HEK293 (cell line): ENCODE results near the gene SLC47A2.

ENCODE experiments used
- CTCF ChIA-PET: fragments of 350-600 bp; formaldehyde crosslinking; extraction: SDS; loops from one replicate; lab custom pipeline; 2021; ENCODE audit warnings: antibody characterized with exemption; lab: Yijun Ruan, JAX
- POLR2A ChIA-PET: fragments of 300-600 bp; formaldehyde crosslinking; extraction: SDS; loops from one replicate; lab custom pipeline; 2020; ENCODE audit warnings: antibody characterized with exemption, inconsistent platforms; lab: Yijun Ruan, JAX
- H3K27ac ChIP-seq: fragments of 200-500 bp; sonication (Bioruptor generic); 2 replicates; pipeline ENCODE4 v1.5.1; 2014; ENCODE audit warnings: low read depth, low read length, control low read depth, inconsistent platforms; ENCODE audit errors: extremely low read depth
- H3K36me3 ChIP-seq, 2 experiments: fragments of 200-500 bp in 1 of 2; sonication (Bioruptor generic) in 1 of 2; 1 replicate in 1 of 2; 2 replicates in 1 of 2; pipeline ENCODE4 v1.5.1; 2014 to 2017; ENCODE audit warnings: inconsistent platforms in 2 of 2, low read length in 2 of 2; ENCODE audit not compliant: control insufficient read depth in 2 of 2, insufficient read depth in 1 of 2
- H3K4me1 ChIP-seq: fragments of 200-500 bp; sonication (Bioruptor generic); 2 replicates; pipeline ENCODE4 v1.5.1; 2014; ENCODE audit warnings: mild to moderate bottlenecking, low read length, inconsistent platforms; ENCODE audit not compliant: control insufficient read depth, insufficient read depth
- H3K4me3 ChIP-seq: 2 replicates; pipeline ENCODE4 v1.5.1; 2011; ENCODE audit warnings: low read depth, mild to moderate bottlenecking, control low read depth, low read length, moderate library complexity
- H3K9me3 ChIP-seq: fragments of 200-500 bp; sonication (Bioruptor generic); 2 replicates; pipeline ENCODE4 v1.5.1; 2014; ENCODE audit warnings: low read depth, low read length, inconsistent platforms; ENCODE audit not compliant: control insufficient read depth, insufficient read depth
- BCL11A ChIP-seq: fragments of 450-650 bp; formaldehyde crosslinking; IDR thresholded peaks from 2 replicates; pipeline ENCODE4 v1.5.1; 2016; ENCODE audit warnings: low read depth, missing biosample characterization, missing genetic modification characterization
- GLI2 ChIP-seq: fragments of 450-650 bp; formaldehyde crosslinking; IDR thresholded peaks from 2 replicates; pipeline ENCODE4; 2017; ENCODE audit warnings: missing biosample characterization, missing genetic modification characterization, low read depth, borderline replicate concordance
- HOXD13 ChIP-seq: sonication (generic); formaldehyde crosslinking; IDR thresholded peaks from 2 replicates; pipeline ENCODE4 v1.8.0; 2022; ENCODE audit warnings: missing genetic modification reagents, borderline replicate concordance
- KLF8 ChIP-seq: fragments of 450-650 bp; formaldehyde crosslinking; IDR thresholded peaks from 2 replicates; pipeline ENCODE4 v1.5.1; 2016; ENCODE audit warnings: missing biosample characterization, missing genetic modification characterization
- MYNN ChIP-seq: fragments of 450-650 bp; formaldehyde crosslinking; IDR thresholded peaks from 2 replicates; pipeline ENCODE4 v1.5.1; 2016; ENCODE audit warnings: missing biosample characterization, missing genetic modification characterization, borderline replicate concordance
- SETDB1 ChIP-seq: IDR thresholded peaks from one replicate; pipeline ENCODE4 v1.6.1; 2017; ENCODE audit warnings: mild to moderate bottlenecking, low read length, moderate library complexity, mixed read lengths; ENCODE audit not compliant: insufficient read length
- SP7 ChIP-seq: fragments of 450-650 bp; formaldehyde crosslinking; IDR thresholded peaks from 2 replicates; pipeline ENCODE4 v1.5.1; 2016; ENCODE audit warnings: missing biosample characterization, missing genetic modification characterization
- WT1 ChIP-seq: fragments of 450-650 bp; formaldehyde crosslinking; IDR thresholded peaks from 2 replicates; pipeline ENCODE4 v1.5.1; 2016; ENCODE audit warnings: missing biosample characterization, missing genetic modification characterization
- ZBTB10 ChIP-seq: fragments of 450-650 bp; formaldehyde crosslinking; IDR thresholded peaks from 2 replicates; pipeline ENCODE4 v1.5.1; 2016; ENCODE audit warnings: missing biosample characterization, missing genetic modification characterization
- ZBTB20 ChIP-seq: fragments of 450-650 bp; formaldehyde crosslinking; IDR thresholded peaks from 2 replicates; pipeline ENCODE4 v1.5.1; 2016; ENCODE audit warnings: missing biosample characterization, missing genetic modification characterization
- ZBTB21 ChIP-seq: fragments of 450-650 bp; formaldehyde crosslinking; IDR thresholded peaks from 2 replicates; pipeline ENCODE4 v1.5.1; 2017; ENCODE audit warnings: missing biosample characterization, missing genetic modification characterization
- ZFP69B ChIP-seq: fragments of 450-650 bp; formaldehyde crosslinking; IDR thresholded peaks from 2 replicates; pipeline ENCODE4 v1.5.1; 2016; ENCODE audit warnings: missing biosample characterization, missing genetic modification characterization
- ZIC2 ChIP-seq: fragments of 450-650 bp; formaldehyde crosslinking; IDR thresholded peaks from 2 replicates; pipeline ENCODE4 v1.5.1; 2016; ENCODE audit warnings: missing biosample characterization, missing genetic modification characterization
- ZNF155 ChIP-seq: fragments of 450-650 bp; formaldehyde crosslinking; IDR thresholded peaks from 2 replicates; pipeline ENCODE4 v1.5.1; 2016; ENCODE audit warnings: missing biosample characterization, missing genetic modification characterization
- ZNF2 ChIP-seq: fragments of 450-650 bp; formaldehyde crosslinking; IDR thresholded peaks from 2 replicates; pipeline ENCODE4 v1.5.1; 2016; ENCODE audit warnings: missing biosample characterization, missing genetic modification characterization
- ZNF221 ChIP-seq: fragments of 450-650 bp; formaldehyde crosslinking; IDR thresholded peaks from 2 replicates; pipeline ENCODE4 v1.5.1; 2017; ENCODE audit warnings: missing biosample characterization, missing genetic modification characterization, borderline replicate concordance
- ZNF302 ChIP-seq: fragments of 450-650 bp; formaldehyde crosslinking; IDR thresholded peaks from 2 replicates; pipeline ENCODE4 v1.5.1; 2016; ENCODE audit warnings: missing biosample characterization, missing genetic modification characterization, low read depth
- ZNF366 ChIP-seq: fragments of 450-650 bp; formaldehyde crosslinking; conservative IDR thresholded peaks from 2 replicates; pipeline ENCODE4 v1.5.1; 2016; ENCODE audit warnings: missing biosample characterization, missing genetic modification characterization
- ZNF416 ChIP-seq: fragments of 450-650 bp; formaldehyde crosslinking; IDR thresholded peaks from 2 replicates; pipeline ENCODE4 v1.5.1; 2016; ENCODE audit warnings: missing biosample characterization, missing genetic modification characterization
- ZNF423 ChIP-seq: fragments of 450-650 bp; formaldehyde crosslinking; IDR thresholded peaks from 2 replicates; pipeline ENCODE4 v1.5.1; 2016; ENCODE audit warnings: missing biosample characterization, missing genetic modification characterization
- ZNF510 ChIP-seq: fragments of 450-650 bp; formaldehyde crosslinking; IDR thresholded peaks from 2 replicates; pipeline ENCODE4 v1.5.1; 2018; ENCODE audit warnings: mild to moderate bottlenecking, missing genetic modification characterization, missing biosample characterization; ENCODE audit not compliant: insufficient replicate concordance
- ZNF580 ChIP-seq: fragments of 450-650 bp; formaldehyde crosslinking; IDR thresholded peaks from 2 replicates; pipeline ENCODE4 v1.5.1; 2016; ENCODE audit warnings: missing biosample characterization, missing genetic modification characterization
- ZNF610 ChIP-seq: fragments of 450-650 bp; formaldehyde crosslinking; IDR thresholded peaks from 2 replicates; pipeline ENCODE4 v1.5.1; 2016; ENCODE audit warnings: missing biosample characterization, missing genetic modification characterization, borderline replicate concordance
- ZNF626 ChIP-seq: fragments of 450-650 bp; sonication (Bioruptor Pico); formaldehyde crosslinking; IDR thresholded peaks from 2 replicates; pipeline ENCODE4 v1.5.1; 2018; ENCODE audit warnings: missing biosample characterization, missing genetic modification characterization, inconsistent platforms
- ZNF629 ChIP-seq: fragments of 450-650 bp; formaldehyde crosslinking; IDR thresholded peaks from 2 replicates; pipeline ENCODE4 v1.5.1; 2017; ENCODE audit warnings: missing biosample characterization, missing genetic modification characterization
- ZNF76 ChIP-seq: fragments of 450-650 bp; formaldehyde crosslinking; IDR thresholded peaks from 2 replicates; pipeline ENCODE4; 2016; ENCODE audit warnings: low read depth, missing biosample characterization, missing genetic modification characterization, borderline replicate concordance

The SLC47A2 gene

GRCh38 chr17:19654342-19654886, 62.0 kb downstream of the SLC47A2 start (continued):
- TF ChIP-seq ZBTB10: no peak
- TF ChIP-seq ZNF580 (tag by site-specific recombination): no peak
- TF ChIP-seq ZNF221 (tag by site-specific recombination): no peak
- peak; percentile 34 for TF ChIP-seq SETDB1
- TF ChIP-seq BCL11A (tag by site-specific recombination): no peak
- no peak for TF ChIP-seq GLI2 (tag by site-specific recombination)
- peak; percentile 79; the same call in 1 of the 2 replicates for TF ChIP-seq ZNF610
- TF ChIP-seq ZIC2 (tag by site-specific recombination): no peak
- TF ChIP-seq ZFP69B (tag by site-specific recombination): no peak
- TF ChIP-seq ZNF626: peak; percentile 68; the same call in 1 of the 2 replicates
- TF ChIP-seq ZNF423 (tag by site-specific recombination): no peak
- no peak for TF ChIP-seq MYNN (tag by site-specific recombination)
- no peak for TF ChIP-seq ZNF510 (tag by site-specific recombination)
- no peak for TF ChIP-seq ZNF76 (tag by site-specific recombination)
- no peak for TF ChIP-seq SP7
- 0 out of 2 replicates have a peak, but pooled peaks have one; percentile 20 for TF ChIP-seq ZNF416 (tag by site-specific recombination)
- TF ChIP-seq ZNF629: no peak
- TF ChIP-seq ZNF366 (tag by site-specific recombination): no peak
- TF ChIP-seq WT1 (tag by site-specific recombination): no peak
- no peak for TF ChIP-seq ZNF2
- TF ChIP-seq ZNF302 (tag by site-specific recombination): no peak
- TF ChIP-seq, all 188 proteins: peak for 10

- ChIA-PET CTCF (interaction anchor here (0.7 to 1.8 kb wide), 3 partner anchors 9 to 110 kb away, joined by 3 to 7 read pairs (median 5); no protein-coding TSS in a partner anchor), POLR2A (interaction anchor here (0.5 kb wide), 1 partner anchor 127 kb away, joined by 4 read pairs; no protein-coding TSS in a partner anchor)
- Histone ChIP-seq H3K4me3 (no peak overlapping the region), H3K4me1 (peaks cover 3% of the 10 kb centered on the region), H3K27ac (no peak overlapping the region), H3K9me3 (peaks cover 5% of the 10 kb centered on the region), H3K36me3 (peaks cover 6 to 62% of the 10 kb centered on the region in 2 experiments)
- TF ChIP-seq ZNF2 (no peak), HOXD13 (no peak), ZBTB20 (tag by site-specific recombination) (no peak), ZBTB21 (tag by site-specific recombination) (no peak), KLF8 (no peak), ZNF155 (tag by site-specific recombination) (no peak)
Measured at GRCh38 chr17:19652595-19652994, 63.8 kb downstream of the SLC47A2 start.
